RWPE2 (cell line): ENCODE results near the gene RNF111.
A peak's percentile ranks its signal among the peaks of the same experiment; 100 is the strongest.
"Not testable (repeated sequence)": the region's sequence is repeated elsewhere in the genome, so short reads cannot be mapped to it uniquely, and the experiment has no call there.

ENCODE experiments used
- ATAC-seq: fragments of 200-7000 bp; cut with Tn5 transposase; 3 replicates; pipeline ENCODE4 v1.9.1; 2021; ENCODE audit warnings: low read depth
- DNase-seq: peaks from one replicate; pipeline ENCODE4 v3.0.0-alpha.2; 2020; ENCODE audit warnings: low spot score
- H3K27ac ChIP-seq: fragments of 450-650 bp; 2 replicates; pipeline ENCODE4 v1.5.1; 2017; ENCODE audit warnings: mild to moderate bottlenecking; ENCODE audit not compliant: poor library complexity, severe bottlenecking
- H3K27me3 ChIP-seq: fragments of 250-450 bp; sonication (Bioruptor Pico); 2 replicates; pipeline ENCODE4 v1.5.1; 2021; ENCODE audit warnings: mild to moderate bottlenecking, moderate library complexity; ENCODE audit not compliant: insufficient read depth, poor library complexity, severe bottlenecking
- H3K36me3 ChIP-seq: fragments of 250-450 bp; sonication (Bioruptor Pico); 2 replicates; pipeline ENCODE4 v1.5.1; 2020; ENCODE audit warnings: low read depth, mild to moderate bottlenecking, moderate library complexity
- H3K4me1 ChIP-seq: fragments of 250-450 bp; sonication (Bioruptor Pico); 2 replicates; pipeline ENCODE4 v1.5.1; 2021; ENCODE audit warnings: mild to moderate bottlenecking, moderate library complexity; ENCODE audit not compliant: insufficient read depth, poor library complexity, severe bottlenecking
- H3K4me3 ChIP-seq: fragments of 250-450 bp; sonication (Bioruptor Pico); 2 replicates; pipeline ENCODE4 v1.5.1; 2021; ENCODE audit warnings: mild to moderate bottlenecking, moderate library complexity; ENCODE audit not compliant: severe bottlenecking
- H3K9me3 ChIP-seq: fragments of 250-450 bp; sonication (Bioruptor Pico); 2 replicates; pipeline ENCODE4 v1.5.1; 2021; ENCODE audit warnings: mild to moderate bottlenecking, moderate library complexity; ENCODE audit not compliant: severe bottlenecking
- TF ChIP-seq, protein P1 (sequence below): fragments of 450-650 bp; IDR thresholded peaks from one replicate; pipeline ENCODE4 v1.5.1; 2017; ENCODE audit warnings: mild to moderate bottlenecking, moderate library complexity; ENCODE audit not compliant: poor library complexity, severe bottlenecking

The RNF111 gene

DNA sequence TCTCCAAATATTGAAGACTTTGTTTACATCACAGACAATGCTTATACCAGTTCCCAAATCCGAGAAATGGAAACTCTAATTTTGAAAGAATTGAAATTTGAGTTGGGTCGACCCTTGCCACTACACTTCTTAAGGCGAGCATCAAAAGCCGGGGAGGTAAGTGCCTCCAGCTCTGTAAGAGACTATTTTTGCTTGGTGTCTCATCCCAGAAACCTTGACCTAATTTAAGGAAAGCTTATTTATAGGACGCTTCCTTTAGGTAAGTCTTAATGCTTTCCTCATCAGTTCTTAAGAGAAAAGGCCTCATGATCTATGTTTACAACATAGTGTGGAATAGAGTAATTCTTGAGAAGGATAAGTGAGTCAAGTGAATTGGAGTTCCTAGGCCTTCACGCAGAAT, 129.3 kb downstream of the RNF111 start:
- DNase-seq: no peak
- H3K36me3 ChIP-seq: peaks cover 98% of the 10 kb centered on the region
- TF ChIP-seq, protein P1, sequence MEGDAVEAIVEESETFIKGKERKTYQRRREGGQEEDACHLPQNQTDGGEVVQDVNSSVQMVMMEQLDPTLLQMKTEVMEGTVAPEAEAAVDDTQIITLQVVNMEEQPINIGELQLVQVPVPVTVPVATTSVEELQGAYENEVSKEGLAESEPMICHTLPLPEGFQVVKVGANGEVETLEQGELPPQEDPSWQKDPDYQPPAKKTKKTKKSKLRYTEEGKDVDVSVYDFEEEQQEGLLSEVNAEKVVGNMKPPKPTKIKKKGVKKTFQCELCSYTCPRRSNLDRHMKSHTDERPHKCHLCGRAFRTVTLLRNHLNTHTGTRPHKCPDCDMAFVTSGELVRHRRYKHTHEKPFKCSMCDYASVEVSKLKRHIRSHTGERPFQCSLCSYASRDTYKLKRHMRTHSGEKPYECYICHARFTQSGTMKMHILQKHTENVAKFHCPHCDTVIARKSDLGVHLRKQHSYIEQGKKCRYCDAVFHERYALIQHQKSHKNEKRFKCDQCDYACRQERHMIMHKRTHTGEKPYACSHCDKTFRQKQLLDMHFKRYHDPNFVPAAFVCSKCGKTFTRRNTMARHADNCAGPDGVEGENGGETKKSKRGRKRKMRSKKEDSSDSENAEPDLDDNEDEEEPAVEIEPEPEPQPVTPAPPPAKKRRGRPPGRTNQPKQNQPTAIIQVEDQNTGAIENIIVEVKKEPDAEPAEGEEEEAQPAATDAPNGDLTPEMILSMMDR: no peak
- H3K4me3 ChIP-seq: no peak overlapping the region
- ATAC-seq: no peak
- no peaks in the 10 kb centered on the region for H3K27me3 ChIP-seq
- H3K27ac ChIP-seq: no peak overlapping the region
- no peaks in the 10 kb centered on the region for H3K4me1 ChIP-seq
- H3K9me3 ChIP-seq: no peaks in the 10 kb centered on the region

DNA sequence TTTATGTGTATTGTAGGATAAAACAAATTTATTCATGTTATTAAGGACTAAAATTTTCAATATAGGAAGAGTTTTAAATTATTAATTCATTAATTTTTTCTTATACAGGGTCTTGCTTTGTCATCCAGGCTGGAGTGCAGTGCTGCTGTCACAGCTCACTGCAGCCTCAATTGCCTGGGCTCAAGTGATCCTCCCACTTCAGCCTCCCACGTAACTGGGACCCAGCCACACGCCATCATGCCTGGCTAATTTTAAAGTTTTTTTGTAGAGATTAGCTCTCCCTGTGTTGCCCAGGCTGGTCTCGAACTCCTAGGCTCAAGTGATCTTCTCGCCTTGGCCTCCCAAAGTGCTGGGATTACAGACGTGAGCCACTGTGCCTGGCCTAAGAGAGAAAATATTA, 132.2 kb downstream of the RNF111 start:
- H3K36me3 ChIP-seq: peaks cover 93% of the 10 kb centered on the region
- no peak overlapping the region for H3K4me3 ChIP-seq

DNA sequence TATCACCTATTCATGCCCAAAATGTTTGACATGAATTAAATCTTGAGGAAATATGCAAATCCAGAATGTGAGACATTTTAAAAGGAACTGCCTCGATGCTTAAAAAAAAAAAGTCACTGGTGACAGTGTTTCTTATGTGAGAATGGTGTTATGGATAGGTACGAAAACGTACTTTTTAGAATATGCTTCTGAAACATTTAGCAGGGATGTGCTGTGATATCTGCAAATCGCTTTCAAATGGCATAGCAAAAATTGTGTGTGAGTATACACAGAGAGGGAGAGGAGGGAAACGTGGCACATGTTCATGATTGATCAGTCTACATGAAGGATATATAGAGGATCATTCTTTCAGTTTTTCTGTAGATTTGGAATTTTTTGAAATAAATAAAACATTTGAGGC, 133.5 kb downstream of the RNF111 start:
- Histone ChIP-seq H3K27me3 (no peaks in the 10 kb centered on the region), H3K27ac (no peak overlapping the region), H3K4me3 (no peak overlapping the region), H3K36me3 (peaks cover 93% of the 10 kb centered on the region), H3K9me3 (no peaks in the 10 kb centered on the region), H3K4me1 (no peaks in the 10 kb centered on the region)
- DNase-seq: no peak
- ATAC-seq: no peak
- TF ChIP-seq, protein P1: no peak

More for the DNA sequence above, 132.2 kb downstream of the RNF111 start:
- no peak overlapping the region for H3K27ac ChIP-seq
- no peak for ATAC-seq
- DNase-seq: no peak
- TF ChIP-seq, protein P1: no peak
- H3K4me1 ChIP-seq: no peaks in the 10 kb centered on the region
- H3K27me3 ChIP-seq: no peaks in the 10 kb centered on the region
- H3K9me3 ChIP-seq: no peaks in the 10 kb centered on the region

DNA sequence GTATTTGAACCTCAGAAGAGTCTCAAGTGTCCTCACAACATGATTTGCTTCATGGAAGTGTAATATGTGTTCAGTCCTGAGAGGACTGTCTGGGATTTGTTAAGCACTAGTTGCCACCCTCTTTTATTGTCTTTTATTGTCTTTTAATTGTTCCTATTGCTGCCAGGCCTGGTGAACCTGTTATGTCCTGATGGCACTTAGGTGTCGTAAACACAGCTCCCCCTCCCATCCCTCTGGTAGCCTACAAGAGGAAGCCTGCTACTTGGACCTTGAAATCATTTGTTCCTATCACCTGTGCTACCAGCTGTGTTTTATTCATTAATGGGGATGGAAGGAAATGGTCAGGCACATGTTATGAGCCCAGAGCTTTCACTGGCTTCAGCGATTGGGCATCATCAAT, 136.8 kb downstream of the RNF111 start:
- TF ChIP-seq, protein P1: no peak
- peaks cover 4% of the 10 kb centered on the region for H3K9me3 ChIP-seq
- ATAC-seq (peak; percentile 25), DNase-seq (no peak)
- H3K27ac ChIP-seq: no peak overlapping the region
- no peaks in the 10 kb centered on the region for H3K27me3 ChIP-seq
- H3K4me3 ChIP-seq: no peak overlapping the region
- peaks cover 91% of the 10 kb centered on the region for H3K36me3 ChIP-seq
- no peaks in the 10 kb centered on the region for H3K4me1 ChIP-seq

DNA sequence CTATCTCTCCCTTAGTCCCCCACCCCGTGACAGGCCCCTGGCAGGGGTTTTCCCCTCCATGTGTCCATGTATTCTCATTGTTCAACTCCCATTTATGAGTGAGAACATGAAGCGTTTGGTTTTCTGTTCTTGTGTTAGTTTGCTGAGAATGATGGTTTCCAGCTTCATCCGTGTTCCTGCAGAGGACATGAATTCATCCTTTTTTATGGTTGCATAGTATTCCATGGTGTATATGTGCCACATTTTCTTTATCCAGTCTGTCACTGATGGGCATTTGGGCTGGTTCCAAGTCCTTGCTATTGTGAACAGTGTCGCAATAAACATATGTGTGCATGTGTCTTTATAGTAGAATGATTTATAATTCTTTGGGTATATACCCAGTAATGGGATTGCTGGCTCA, 138.2 kb downstream of the RNF111 start:
- ATAC-seq, DNase-seq, H3K27me3 ChIP-seq, H3K27ac ChIP-seq, H3K4me1 ChIP-seq, H3K4me3 ChIP-seq: not testable (repeated sequence)
- H3K9me3 ChIP-seq: peaks cover 15% of the 10 kb centered on the region
- H3K36me3 ChIP-seq: peaks cover 91% of the 10 kb centered on the region

DNA sequence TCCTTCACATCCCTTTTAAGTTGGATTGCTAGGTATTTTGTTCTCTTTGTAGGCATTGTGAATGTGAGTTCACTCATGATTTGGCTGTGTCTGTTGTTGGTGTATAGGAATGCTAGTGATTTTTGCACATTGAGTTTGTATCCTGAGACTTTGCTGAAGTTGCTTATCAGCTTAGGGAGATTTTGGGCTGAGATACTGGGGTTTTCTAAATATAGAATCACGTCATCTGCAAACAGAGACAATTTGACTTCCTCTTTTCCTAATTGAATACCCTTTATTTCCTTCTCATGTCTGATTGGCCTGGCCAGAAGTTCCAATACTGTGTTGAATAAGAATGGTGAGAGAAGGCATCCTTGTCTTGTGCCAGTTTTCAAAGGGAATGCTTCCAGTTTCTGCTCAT, 139.8 kb downstream of the RNF111 start:
- Histone ChIP-seq H3K36me3 (peaks cover 97% of the 10 kb centered on the region), H3K9me3 (peaks cover 16% of the 10 kb centered on the region)
- not testable (repeated sequence) for DNase-seq, H3K27me3 ChIP-seq, H3K27ac ChIP-seq, ATAC-seq, H3K4me3 ChIP-seq, H3K4me1 ChIP-seq
